Mononuclear cell (primary cell): Measurements from ENCODE around the gene BACH2. TPM values are rescaled to one million over a fixed set of nuclear protein-coding genes. Genes with fewer than 3 reads are reported as not detected.
"Not testable (repeated sequence)": the region's sequence is repeated elsewhere in the genome, so short reads cannot be mapped to it uniquely, and the experiment has no call there.

Source experiments
- H3K27me3 ChIP-seq: 2 replicates; pipeline ENCODE4 v1.6.0; 2011; ENCODE audit warnings: low read length, control low read depth; ENCODE audit not compliant: insufficient read depth
- H3K4me1 ChIP-seq: 2 replicates; pipeline ENCODE4 v1.5.1; 2011; ENCODE audit warnings: mild to moderate bottlenecking, low read length, control low read depth; ENCODE audit not compliant: insufficient read depth
- H3K4me3 ChIP-seq: 2 replicates; pipeline ENCODE4 v1.5.1; 2011; ENCODE audit warnings: mild to moderate bottlenecking, low read length, moderate library complexity
- H3K9me3 ChIP-seq: 2 replicates; pipeline ENCODE4 v1.5.1; 2011; ENCODE audit warnings: low read depth, mild to moderate bottlenecking, control low read depth, low read length
- total RNA-seq: library from RNA; depleted of rRNA; stranded (reverse); fragments of >200 nt; gene quantifications from one replicate; pipeline ENCODE4 v1.2.3, GENCODE V29; 2012

BACH2 gene
- total RNA-seq, 1 donor, result 37.6 TPM

GRCh38 chr6:90294008-90294511 is 2.6 kb downstream of the BACH2 start:
- Histone ChIP-seq H3K9me3 (no peaks in the 10 kb centered on the region), H3K4me3 (peak overlapping the region; percentile 70), H3K4me1 (peaks cover 63% of the 10 kb centered on the region), H3K27me3 (peaks cover 44% of the 10 kb centered on the region)

DNA sequence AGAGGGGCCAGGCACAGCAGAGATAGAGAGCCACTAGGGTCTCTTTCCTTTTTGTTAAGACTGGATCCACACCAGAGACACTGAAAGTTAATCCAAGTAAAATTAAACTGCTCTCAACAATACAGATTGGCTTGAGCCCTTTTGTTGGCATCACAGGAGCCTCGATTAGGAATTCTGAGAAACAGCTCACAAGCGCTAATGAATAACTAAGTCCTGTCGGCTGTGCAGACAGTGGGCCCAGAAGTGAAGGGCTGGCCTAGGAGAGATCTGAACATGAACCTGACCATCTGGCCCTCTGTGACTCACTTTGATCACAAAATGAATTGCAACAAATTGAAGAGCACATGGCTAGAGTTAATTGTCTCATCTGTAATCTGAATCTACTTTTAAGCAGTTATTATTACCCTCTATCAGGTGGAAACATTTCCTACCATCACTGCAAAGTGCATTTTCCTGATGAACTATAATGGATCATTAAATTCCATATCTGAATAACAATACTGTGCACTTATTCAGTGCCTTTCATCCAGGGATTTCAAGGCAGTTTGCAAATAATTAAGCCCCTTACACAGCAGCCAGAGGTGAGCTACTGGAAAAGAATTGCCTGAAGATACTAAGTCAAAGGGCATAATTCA is 3.2 kb downstream of the BACH2 start:
- Histone ChIP-seq H3K4me1 (peaks cover 66% of the 10 kb centered on the region), H3K4me3 (peak overlapping the region; percentile 70), H3K27me3 (peaks cover 37% of the 10 kb centered on the region), H3K9me3 (no peaks in the 10 kb centered on the region)

DNA sequence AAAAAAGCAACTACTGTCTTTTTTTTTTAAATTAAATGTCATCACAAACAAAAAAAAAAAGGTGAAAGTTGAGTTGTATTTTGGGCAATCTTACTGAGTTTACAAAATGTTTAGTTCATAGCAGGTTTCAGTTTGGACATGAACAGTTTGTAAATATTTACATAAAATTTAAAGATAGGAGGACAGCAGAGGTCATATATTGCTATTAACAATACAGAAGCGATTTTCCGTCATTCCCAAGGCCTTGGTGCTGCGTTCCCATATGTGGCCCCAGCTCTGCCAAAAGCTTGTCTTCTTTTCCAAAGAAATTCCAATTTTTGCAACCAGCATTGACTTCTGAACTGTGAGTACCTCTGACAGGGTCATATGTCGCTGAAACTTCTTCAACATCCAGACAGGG is 5.1 kb downstream of the BACH2 start:
- Histone ChIP-seq H3K4me1 (peaks cover 69% of the 10 kb centered on the region), H3K27me3 (peaks cover 26% of the 10 kb centered on the region), H3K4me3 (no peak overlapping the region), H3K9me3 (no peaks in the 10 kb centered on the region)

DNA sequence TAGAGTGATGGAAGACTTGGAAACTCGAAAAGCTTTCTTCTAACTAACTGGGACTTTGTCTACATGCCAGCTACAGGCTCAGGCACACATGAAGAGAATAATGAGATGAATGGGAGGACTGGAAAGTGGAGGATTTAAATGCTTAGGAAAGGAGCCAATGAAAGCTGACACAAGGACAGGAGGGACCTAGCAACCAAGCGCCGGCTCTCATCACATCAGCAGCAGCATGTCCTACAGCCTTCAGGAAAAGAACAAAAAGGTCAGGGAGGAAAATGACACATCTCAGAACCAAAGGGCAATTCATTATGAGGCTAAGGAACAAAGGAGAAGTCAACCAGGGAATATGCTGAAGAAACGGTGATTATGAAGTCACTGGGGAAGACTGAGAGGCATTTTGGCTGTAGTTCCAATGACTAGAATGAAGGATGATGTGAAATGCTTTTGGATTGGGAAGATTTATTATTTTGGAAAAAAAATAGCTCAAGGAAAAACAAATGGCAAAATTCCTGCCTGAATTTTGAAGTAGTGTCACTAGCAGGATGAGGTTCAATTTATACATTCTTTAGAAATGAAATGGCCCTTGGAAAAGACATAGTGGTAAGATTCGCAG is 5.7 kb downstream of the BACH2 start:
- H3K4me3 ChIP-seq, result no peak overlapping the region
- H3K27me3 ChIP-seq, result peaks cover 26% of the 10 kb centered on the region
- H3K9me3 ChIP-seq, result no peaks in the 10 kb centered on the region
- H3K4me1 ChIP-seq, result peaks cover 74% of the 10 kb centered on the region

- Histone ChIP-seq H3K4me3 (no peak overlapping the region), H3K27me3 (peaks cover 19% of the 10 kb centered on the region), H3K4me1 (peaks cover 74% of the 10 kb centered on the region), H3K9me3 (no peaks in the 10 kb centered on the region)
These were observed 6.7 kb downstream of the BACH2 start for GRCh38 chr6:90289902-90290301.

DNA sequence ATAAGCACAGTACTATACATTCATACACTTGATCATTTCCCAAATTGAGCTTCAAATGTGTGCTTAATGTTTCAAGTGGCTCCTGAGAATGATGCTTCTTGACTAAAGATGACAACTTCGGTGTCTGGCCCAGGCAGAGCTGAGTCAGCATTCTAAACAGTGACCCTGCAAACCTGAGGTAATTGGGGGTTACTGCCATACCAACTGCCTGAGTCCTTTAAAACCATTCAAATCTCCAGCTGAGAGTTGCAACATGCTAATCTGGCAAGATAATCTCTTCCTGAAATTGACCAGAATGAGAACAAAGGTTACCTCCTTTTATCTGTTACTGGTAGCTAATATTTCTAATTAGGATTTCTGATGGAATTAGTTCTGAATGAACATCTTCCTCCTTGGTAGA is 8.2 kb downstream of the BACH2 start:
- H3K4me3 ChIP-seq, result no peak overlapping the region
- peaks cover 73% of the 10 kb centered on the region for H3K4me1 ChIP-seq
- H3K9me3 ChIP-seq, result no peaks in the 10 kb centered on the region
- peaks cover 4% of the 10 kb centered on the region for H3K27me3 ChIP-seq

GRCh38 chr6:90286884-90287488 is 9.7 kb downstream of the BACH2 start:
- Histone ChIP-seq H3K9me3 (no peaks in the 10 kb centered on the region), H3K4me3 (no peak overlapping the region), H3K4me1 (peaks cover 66% of the 10 kb centered on the region), H3K27me3 (no peaks in the 10 kb centered on the region)

DNA sequence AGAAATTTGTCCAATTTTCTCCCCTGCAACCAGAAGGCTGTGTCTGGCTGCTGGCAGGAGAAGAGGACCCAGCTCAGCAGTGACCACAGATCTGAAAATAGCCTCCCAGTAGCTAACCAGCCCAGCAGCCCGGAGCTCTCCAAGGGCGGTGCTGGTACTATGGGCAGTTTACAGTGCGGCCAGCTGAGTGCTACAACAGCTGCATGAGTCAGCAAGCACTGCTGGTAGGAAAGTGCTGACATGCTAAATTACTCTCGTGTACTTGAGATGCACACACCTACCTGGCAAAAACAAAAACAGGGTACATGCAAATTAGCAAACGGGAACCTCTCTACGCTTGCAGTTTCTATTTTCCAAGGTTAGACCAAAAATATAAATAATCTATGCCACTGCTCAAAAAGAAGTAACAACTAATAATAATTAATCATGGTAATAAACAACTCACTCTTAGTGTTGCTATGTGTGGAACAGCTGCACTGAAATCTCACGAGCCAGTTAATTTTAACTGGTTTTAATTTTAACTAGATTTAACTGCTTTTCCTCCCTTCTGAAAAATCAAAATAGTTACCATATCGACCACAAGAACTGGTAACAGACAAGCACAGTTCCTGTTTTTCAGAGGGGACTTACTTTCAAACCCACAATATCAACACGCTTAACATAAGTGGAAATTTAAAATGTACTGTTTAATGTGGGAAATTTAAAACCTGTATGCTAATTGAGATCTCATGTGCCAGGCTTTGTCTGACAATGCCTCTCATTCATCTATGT is 10.8 kb downstream of the BACH2 start:
- no peaks in the 10 kb centered on the region for H3K27me3 ChIP-seq
- H3K4me3 ChIP-seq, result peak overlapping the region; percentile 17
- no peaks in the 10 kb centered on the region for H3K9me3 ChIP-seq
- peaks cover 63% of the 10 kb centered on the region for H3K4me1 ChIP-seq

GRCh38 chr6:90285042-90285481 is 11.6 kb downstream of the BACH2 start:
- Histone ChIP-seq H3K4me1 (peaks cover 61% of the 10 kb centered on the region), H3K4me3 (peak overlapping the region; percentile 17)

GRCh38 chr6:90284236-90285041 is 12.2 kb downstream of the BACH2 start:
- Histone ChIP-seq H3K27me3 (no peaks in the 10 kb centered on the region), H3K9me3 (no peaks in the 10 kb centered on the region), H3K4me1 (peaks cover 56% of the 10 kb centered on the region), H3K4me3 (peak overlapping the region; percentile 16)

More at GRCh38 chr6:90285042-90285481, 11.6 kb downstream of the BACH2 start:
- Histone ChIP-seq H3K9me3 (no peaks in the 10 kb centered on the region), H3K27me3 (no peaks in the 10 kb centered on the region)

GRCh38 chr6:90282265-90282664 is 14.4 kb downstream of the BACH2 start:
- H3K4me1 ChIP-seq, result peaks cover 47% of the 10 kb centered on the region
- not testable (repeated sequence) for H3K9me3 ChIP-seq, H3K27me3 ChIP-seq, H3K4me3 ChIP-seq

GRCh38 chr6:90278129-90278528 is 18.5 kb downstream of the BACH2 start:
- no peaks in the 10 kb centered on the region for H3K9me3 ChIP-seq
- peaks cover 33% of the 10 kb centered on the region for H3K4me1 ChIP-seq
- H3K27me3 ChIP-seq, result no peaks in the 10 kb centered on the region
- no peak overlapping the region for H3K4me3 ChIP-seq

DNA sequence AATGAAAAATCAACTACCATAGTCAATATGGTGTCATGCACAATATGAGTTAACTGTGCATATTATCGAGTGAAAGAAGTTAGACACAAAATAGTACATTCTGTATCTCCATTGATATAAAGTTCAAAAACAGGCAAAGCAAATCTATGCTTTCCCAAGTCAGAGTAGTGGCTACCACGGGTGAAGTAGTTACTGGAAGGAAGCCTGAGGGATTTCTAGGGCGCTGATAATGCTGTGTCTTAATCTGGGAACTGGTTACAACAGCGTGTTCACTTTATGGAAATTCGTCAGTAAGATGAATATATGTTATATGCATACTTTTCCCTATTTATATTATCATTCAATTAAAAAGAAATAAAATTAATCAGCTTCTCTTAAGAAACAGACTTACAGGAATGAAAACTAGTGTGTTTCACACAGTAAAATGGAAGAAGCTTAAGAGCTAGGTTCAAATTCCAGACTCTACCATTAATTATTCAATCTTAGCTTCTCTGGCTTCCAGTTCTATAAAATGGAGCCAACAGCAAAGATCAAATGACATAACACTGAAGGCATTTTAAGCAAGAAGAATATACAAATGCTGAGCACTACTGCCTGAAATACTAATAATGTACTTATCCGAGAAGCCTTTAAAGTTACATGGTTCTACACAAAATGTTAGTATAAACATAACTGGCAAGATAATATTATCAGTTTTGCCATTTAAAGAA is 19.2 kb downstream of the BACH2 start:
- no peaks in the 10 kb centered on the region for H3K27me3 ChIP-seq
- no peak overlapping the region for H3K4me3 ChIP-seq
- H3K4me1 ChIP-seq, result peaks cover 40% of the 10 kb centered on the region
- no peaks in the 10 kb centered on the region for H3K9me3 ChIP-seq
